ENCODE data around the gene FAM110C.

Gene FAM110C

GRCh38 chr2:40465-40864 lies 5.8 kb downstream of the FAM110C start:
- WGBS (ENCODE audit: extremely low coverage, insufficient coverage, insufficient read length), result no CpG with 5 or more reads among the region's 4 CpGs
- no peak overlapping the region for H4K8ac ChIP-seq (ENCODE audit: low read depth, low read length)
- no peaks in the 10 kb centered on the region for H3K36me3 ChIP-seq (ENCODE audit: control insufficient read depth in 1 of 2, insufficient read depth in 2 of 2, low read length in 2 of 2)
- no peak for DNase-seq
- H2AFZ ChIP-seq (ENCODE audit: insufficient read depth, low read length, poor library complexity), result no peak overlapping the region
- no peak overlapping the region for H3K9ac ChIP-seq (ENCODE audit: low read length)
- no peaks in the 10 kb centered on the region for H3K79me2 ChIP-seq (ENCODE audit: control insufficient read depth, insufficient read depth, low read length, poor library complexity)
- peaks cover 5% of the 10 kb centered on the region for H3K27me3 ChIP-seq (ENCODE audit: insufficient read depth, low read length)
- H2BK12ac ChIP-seq (ENCODE audit: low read length), result no peak overlapping the region
- H2BK5ac ChIP-seq (ENCODE audit: low read depth, low read length, poor library complexity), result no peak overlapping the region
- H3K4ac ChIP-seq (ENCODE audit: low read depth, low read length), result no peak overlapping the region
- no peaks in the 10 kb centered on the region for H3K9me3 ChIP-seq (ENCODE audit: insufficient read depth, low read depth, low read length)
- H3K4me1 ChIP-seq (ENCODE audit: control insufficient read depth in 1 of 2, insufficient read depth in 2 of 2, low read length in 2 of 2), result peaks cover 8 to 10% of the 10 kb centered on the region in 2 experiments
- H2BK120ac ChIP-seq (ENCODE audit: insufficient read depth, low read length, poor library complexity), result no peak overlapping the region
- H2AK5ac ChIP-seq (ENCODE audit: low read length), result no peak overlapping the region
- H3K4me2 ChIP-seq (ENCODE audit: low read length), result no peak overlapping the region
- no peak overlapping the region for H3K14ac ChIP-seq (ENCODE audit: low read length)
- H3K4me3 ChIP-seq (ENCODE audit: low read depth, low read length), result no peak overlapping the region
- no peak overlapping the region for H3K18ac ChIP-seq (ENCODE audit: low read length)
- no peak overlapping the region for H4K91ac ChIP-seq (ENCODE audit: low read depth, low read length)
- no peak overlapping the region for H3K23ac ChIP-seq (ENCODE audit: low read length)
- no peak overlapping the region for H3K27ac ChIP-seq (ENCODE audit: low read depth, low read length)
- no peak overlapping the region for H4K12ac ChIP-seq (ENCODE audit: low read depth, low read length)
- H3K79me1 ChIP-seq (ENCODE audit: low read length), result no peaks in the 10 kb centered on the region

- no peaks in the 10 kb centered on the region for H3K79me1 ChIP-seq (ENCODE audit: low read length)
- no peak overlapping the region for H4K91ac ChIP-seq (ENCODE audit: low read depth, low read length)
- no peak overlapping the region for H2BK12ac ChIP-seq (ENCODE audit: low read length)
- no peak overlapping the region for H3K27ac ChIP-seq (ENCODE audit: low read depth, low read length)
- WGBS (ENCODE audit: extremely low coverage, insufficient coverage, insufficient read length), result no CpG with 5 or more reads among the region's 6 CpGs
- H3K4ac ChIP-seq (ENCODE audit: low read depth, low read length), result no peak overlapping the region
- peaks cover 7 to 10% of the 10 kb centered on the region in 2 experiments for H3K4me1 ChIP-seq (ENCODE audit: control insufficient read depth in 1 of 2, insufficient read depth in 2 of 2, low read length in 2 of 2)
- no peak overlapping the region for H3K4me2 ChIP-seq (ENCODE audit: low read length)
- H3K14ac ChIP-seq (ENCODE audit: low read length), result no peak overlapping the region
- no peak overlapping the region for H3K18ac ChIP-seq (ENCODE audit: low read length)
- no peak overlapping the region for H2BK120ac ChIP-seq (ENCODE audit: insufficient read depth, low read length, poor library complexity)
- no peak overlapping the region for H3K23ac ChIP-seq (ENCODE audit: low read length)
- H4K8ac ChIP-seq (ENCODE audit: low read depth, low read length), result no peak overlapping the region
- H3K27me3 ChIP-seq (ENCODE audit: insufficient read depth, low read length), result no peaks in the 10 kb centered on the region
- H3K79me2 ChIP-seq (ENCODE audit: control insufficient read depth, insufficient read depth, low read length, poor library complexity), result no peaks in the 10 kb centered on the region
- no peak overlapping the region for H3K9ac ChIP-seq (ENCODE audit: low read length)
- no peak overlapping the region for H4K12ac ChIP-seq (ENCODE audit: low read depth, low read length)
- H2BK5ac ChIP-seq (ENCODE audit: low read depth, low read length, poor library complexity), result no peak overlapping the region
- H2AK5ac ChIP-seq (ENCODE audit: low read length), result no peak overlapping the region
- H3K4me3 ChIP-seq (ENCODE audit: low read depth, low read length), result no peak overlapping the region
- DNase-seq, result peak in 1 of 2 donors; percentile 30
- no peaks in the 10 kb centered on the region for H3K36me3 ChIP-seq (ENCODE audit: control insufficient read depth in 1 of 2, insufficient read depth in 2 of 2, low read length in 2 of 2)
- H2AFZ ChIP-seq (ENCODE audit: insufficient read depth, low read length, poor library complexity), result no peak overlapping the region
- H3K9me3 ChIP-seq (ENCODE audit: insufficient read depth, low read depth, low read length), result no peaks in the 10 kb centered on the region
These were observed 8.2 kb downstream of the FAM110C start for GRCh38 chr2:38155-38554.

GRCh38 chr2:36318-36717 lies 10.0 kb downstream of the FAM110C start:
- no peak overlapping the region for H2AK5ac ChIP-seq (ENCODE audit: low read length)
- H3K27ac ChIP-seq (ENCODE audit: low read depth, low read length), result no peak overlapping the region
- H2BK120ac ChIP-seq (ENCODE audit: insufficient read depth, low read length, poor library complexity), result no peak overlapping the region
- no peak overlapping the region for H3K9ac ChIP-seq (ENCODE audit: low read length)
- no peak overlapping the region for H3K4ac ChIP-seq (ENCODE audit: low read depth, low read length)
- no peaks in the 10 kb centered on the region for H3K36me3 ChIP-seq (ENCODE audit: control insufficient read depth in 1 of 2, insufficient read depth in 2 of 2, low read length in 2 of 2)
- H4K91ac ChIP-seq (ENCODE audit: low read depth, low read length), result no peak overlapping the region
- no peaks in the 10 kb centered on the region for H3K9me3 ChIP-seq (ENCODE audit: insufficient read depth, low read depth, low read length)
- H3K23ac ChIP-seq (ENCODE audit: low read length), result no peak overlapping the region
- no peak overlapping the region for H4K12ac ChIP-seq (ENCODE audit: low read depth, low read length)
- H3K79me2 ChIP-seq (ENCODE audit: control insufficient read depth, insufficient read depth, low read length, poor library complexity), result no peaks in the 10 kb centered on the region
- no peaks in the 10 kb centered on the region for H3K79me1 ChIP-seq (ENCODE audit: low read length)
- no peak overlapping the region for H3K18ac ChIP-seq (ENCODE audit: low read length)
- H3K4me3 ChIP-seq (ENCODE audit: low read depth, low read length), result no peak overlapping the region
- H3K14ac ChIP-seq (ENCODE audit: low read length), result no peak overlapping the region
- no peak for DNase-seq
- no peak overlapping the region for H2BK12ac ChIP-seq (ENCODE audit: low read length)
- no peak overlapping the region for H2AFZ ChIP-seq (ENCODE audit: insufficient read depth, low read length, poor library complexity)
- H2BK5ac ChIP-seq (ENCODE audit: low read depth, low read length, poor library complexity), result no peak overlapping the region
- H3K27me3 ChIP-seq (ENCODE audit: insufficient read depth, low read length), result no peaks in the 10 kb centered on the region
- H3K4me1 ChIP-seq (ENCODE audit: control insufficient read depth in 1 of 2, insufficient read depth in 2 of 2, low read length in 2 of 2), result peaks cover 4 to 7% of the 10 kb centered on the region in 2 experiments
- no peak overlapping the region for H4K8ac ChIP-seq (ENCODE audit: low read depth, low read length)
- H3K4me2 ChIP-seq (ENCODE audit: low read length), result no peak overlapping the region
- WGBS (ENCODE audit: extremely low coverage, insufficient coverage, insufficient read length), result no CpG with 5 or more reads among the region's 1 CpG

- no peak overlapping the region for H3K23ac ChIP-seq (ENCODE audit: low read length)
- no peak overlapping the region for H3K4ac ChIP-seq (ENCODE audit: low read depth, low read length)
- no peak overlapping the region for H2AFZ ChIP-seq (ENCODE audit: insufficient read depth, low read length, poor library complexity)
- no peak overlapping the region for H2AK5ac ChIP-seq (ENCODE audit: low read length)
- H3K9ac ChIP-seq (ENCODE audit: low read length), result no peak overlapping the region
- H3K14ac ChIP-seq (ENCODE audit: low read length), result no peak overlapping the region
- no peak overlapping the region for H2BK120ac ChIP-seq (ENCODE audit: insufficient read depth, low read length, poor library complexity)
- H3K36me3 ChIP-seq (ENCODE audit: control insufficient read depth in 1 of 2, insufficient read depth in 2 of 2, low read length in 2 of 2), result no peaks in the 10 kb centered on the region
- H3K4me1 ChIP-seq (ENCODE audit: control insufficient read depth in 1 of 2, insufficient read depth in 2 of 2, low read length in 2 of 2), result peaks cover 4 to 7% of the 10 kb centered on the region in 2 experiments
- no peaks in the 10 kb centered on the region for H3K9me3 ChIP-seq (ENCODE audit: insufficient read depth, low read depth, low read length)
- WGBS (ENCODE audit: extremely low coverage, insufficient coverage, insufficient read length), result no CpG with 5 or more reads among the region's 5 CpGs
- no peaks in the 10 kb centered on the region for H3K79me1 ChIP-seq (ENCODE audit: low read length)
- no peak overlapping the region for H3K18ac ChIP-seq (ENCODE audit: low read length)
- no peaks in the 10 kb centered on the region for H3K27me3 ChIP-seq (ENCODE audit: insufficient read depth, low read length)
- DNase-seq, result peak in 1 of 2 donors; percentile 10
- no peak overlapping the region for H3K4me3 ChIP-seq (ENCODE audit: low read depth, low read length)
- H3K27ac ChIP-seq (ENCODE audit: low read depth, low read length), result no peak overlapping the region
- no peak overlapping the region for H4K8ac ChIP-seq (ENCODE audit: low read depth, low read length)
- H3K79me2 ChIP-seq (ENCODE audit: control insufficient read depth, insufficient read depth, low read length, poor library complexity), result no peaks in the 10 kb centered on the region
- H4K91ac ChIP-seq (ENCODE audit: low read depth, low read length), result no peak overlapping the region
- H2BK5ac ChIP-seq (ENCODE audit: low read depth, low read length, poor library complexity), result no peak overlapping the region
- H4K12ac ChIP-seq (ENCODE audit: low read depth, low read length), result no peak overlapping the region
- no peak overlapping the region for H2BK12ac ChIP-seq (ENCODE audit: low read length)
- H3K4me2 ChIP-seq (ENCODE audit: low read length), result no peak overlapping the region
These were observed 10.5 kb downstream of the FAM110C start for GRCh38 chr2:35852-36251.

All from trophoblast cell (in vitro differentiated cells and primary cell).